Fibroblast of skin of back (primary cell): ENCODE measurements around the gene HLA-DRA. TPM values are rescaled to one million over a fixed set of nuclear protein-coding genes. Genes with fewer than 3 reads are reported as not detected.

Source experiments
- DNase-seq: peaks from one replicate; pipeline ENCODE4 v3.0.0-alpha.2; 2013
- polyA plus RNA-seq, 2 experiments: library from polyadenylated mRNA; unstranded; fragments of 120-200 nt; gene quantifications; one replicate each; pipeline ENCODE4 v1.2.1, GENCODE V29; 2013; ENCODE audit not compliant: insufficient read length in 2 of 2

Gene HLA-DRA
- polyA plus RNA-seq (2013, experiment 1 of 2; ENCODE audit: insufficient read length): 0.13 TPM
- polyA plus RNA-seq (2013, experiment 2 of 2; ENCODE audit: insufficient read length): not detected

GRCh38 chr6:32439602-32440214 lies at the start of gene HLA-DRA:
TSS of gene HLA-DRA (plus strand) at chr6:32439887. CDS start at chr6:32439951, 64 bp downstream.
- peak; percentile 42 for DNase-seq

GRCh38 chr6:32391505-32391904 lies 48.2 kb upstream of the HLA-DRA start:
- no peak for DNase-seq

- DNase-seq: peak; percentile 13
Measured at GRCh38 chr6:32393665-32394420, 45.8 kb upstream of the HLA-DRA start.

GRCh38 chr6:32396028-32396427 lies 43.7 kb upstream of the HLA-DRA start:
- DNase-seq: no peak

- no peak for DNase-seq
Measured at GRCh38 chr6:32397252-32397920, 42.3 kb upstream of the HLA-DRA start.

GRCh38 chr6:32401284-32401963 lies 38.3 kb upstream of the HLA-DRA start:
- DNase-seq: no peak

GRCh38 chr6:32402812-32403211 lies 36.9 kb upstream of the HLA-DRA start:
- no peak for DNase-seq

GRCh38 chr6:32405656-32406055 lies 34.0 kb upstream of the HLA-DRA start:
- DNase-seq: no peak

GRCh38 chr6:32406197-32406596 lies 33.5 kb upstream of the HLA-DRA start:
- DNase-seq: no peak

- DNase-seq: no peak
Measured at GRCh38 chr6:32406857-32407256, 32.8 kb upstream of the HLA-DRA start, which contains the start of gene BTNL2. TSS of gene BTNL2 (minus strand) at chr6:32407181. CDS start at chr6:32407123, 58 bp downstream.

- no peak for DNase-seq
Measured at GRCh38 chr6:32410906-32411305, 28.8 kb upstream of the HLA-DRA start.

GRCh38 chr6:32411566-32412327 lies 27.9 kb upstream of the HLA-DRA start:
- no peak for DNase-seq

GRCh38 chr6:32413427-32414047 lies 26.1 kb upstream of the HLA-DRA start:
- peak; percentile 59 for DNase-seq

GRCh38 chr6:32415521-32416019 lies 24.1 kb upstream of the HLA-DRA start:
- peak; percentile 77 for DNase-seq

- DNase-seq: peak; percentile 85
Measured at GRCh38 chr6:32416036-32416435, 23.7 kb upstream of the HLA-DRA start.

- DNase-seq: peak; percentile 51
Measured at GRCh38 chr6:32424589-32425300, 14.9 kb upstream of the HLA-DRA start.

- no peak for DNase-seq
Measured at GRCh38 chr6:32426338-32426737, 13.3 kb upstream of the HLA-DRA start.

GRCh38 chr6:32427218-32427617 lies 12.5 kb upstream of the HLA-DRA start:
- no peak for DNase-seq

- no peak for DNase-seq
Measured at GRCh38 chr6:32427934-32428474, 11.7 kb upstream of the HLA-DRA start.

GRCh38 chr6:32430179-32430578 lies 9.5 kb upstream of the HLA-DRA start:
- no peak for DNase-seq
